GM12878 (cell line): Measurements from ENCODE around the gene KIF6. TPM values are rescaled to one million over a fixed set of nuclear protein-coding genes. Genes with fewer than 3 reads are reported as not detected.

Experiments
- ATAC-seq: fragments of 200-7000 bp; cut with Tn5 transposase; 3 replicates; pipeline ENCODE4 v1.9.1; 2020; ENCODE audit warnings: mild to moderate bottlenecking, moderate library complexity
- BruUV-seq: library from RNA; stranded (reverse); fragments of 400-500 nt; replicated peaks from 2 replicates; lab custom pipeline; 2021; lab: Mats Ljungman, UMichigan
- CTCF ChIA-PET: fragments of 300-600 bp; sonication (Branson Sonifier 250); formaldehyde crosslinking; extraction: SDS; loops from one replicate; lab custom pipeline; 2021; ENCODE audit warnings: inconsistent platforms; lab: Yijun Ruan, JAX
- POLR2A ChIA-PET: fragments of 350-600 bp; formaldehyde crosslinking; extraction: SDS; loops from one replicate; lab custom pipeline; 2021; ENCODE audit warnings: inconsistent platforms; lab: Charles Lee
- RAD21 ChIA-PET: fragments of 300-600 bp; sonication (Branson Sonifier 250); formaldehyde crosslinking; loops from one replicate; lab custom pipeline; 2023; ENCODE audit warnings: antibody characterized with exemption; ENCODE audit not compliant: unreplicated experiment; lab: Charles Lee
- SMC1A ChIA-PET: fragments of 300-600 bp; sonication (Branson Sonifier 250); formaldehyde crosslinking; loops from one replicate; lab custom pipeline; 2023; ENCODE audit not compliant: unreplicated experiment, uncharacterized antibody; lab: Charles Lee
- DNase-seq: peaks from one replicate; pipeline ENCODE4 v3.0.0-alpha.2; 2011; ENCODE audit warnings: low read depth, low spot score
- FAIRE-seq: peaks from 3 replicates; lab custom pipeline; 2011; peaks lifted over from hg19 to GRCh38; lab: Jason Lieb, UNC
- H2AFZ ChIP-seq: 2 replicates; pipeline ENCODE4 v1.6.0; 2011; ENCODE audit warnings: low read depth, low read length, control low read depth; ENCODE audit not compliant: control insufficient read depth
- H3K27ac ChIP-seq: 2 replicates; pipeline ENCODE4 v1.5.1; 2011; ENCODE audit warnings: control low read depth; ENCODE audit not compliant: control insufficient read depth, insufficient read depth
- H3K27me3 ChIP-seq, 2 experiments: replicated peaks in 1 of 2; 2 replicates each; pipeline versions ENCODE4 v1.6.0 to v1.6.1; 2011; ENCODE audit warnings: low read length in 1 of 2; ENCODE audit not compliant: control insufficient read depth in 2 of 2, insufficient read depth in 2 of 2
- H3K36me3 ChIP-seq, 2 experiments: 2 replicates each; pipeline ENCODE4 v1.5.1; 2011; ENCODE audit warnings: low read length in 1 of 2; ENCODE audit not compliant: control insufficient read depth in 2 of 2, insufficient read depth in 2 of 2
- H3K4me1 ChIP-seq: 2 replicates; pipeline ENCODE4 v1.6.1; 2011; ENCODE audit warnings: mild to moderate bottlenecking, low read length, moderate library complexity, mixed read lengths; ENCODE audit not compliant: control insufficient read depth, insufficient read depth
- H3K4me2 ChIP-seq: 2 replicates; pipeline ENCODE4 v1.6.0; 2011; ENCODE audit warnings: control low read depth; ENCODE audit not compliant: control insufficient read depth, insufficient read depth
- H3K4me3 ChIP-seq: fragments of 200-600 bp; sonication (generic); 2 replicates; pipeline ENCODE4 v1.5.1; 2016
- H3K79me2 ChIP-seq: 2 replicates; pipeline ENCODE4 v1.6.0; 2011; ENCODE audit warnings: low read length; ENCODE audit not compliant: control insufficient read depth, insufficient read depth
- H3K9ac ChIP-seq: 2 replicates; pipeline ENCODE4 v1.8.0; 2011; ENCODE audit warnings: low read length, control low read depth, mixed read lengths; ENCODE audit not compliant: control insufficient read depth, insufficient read depth
- H3K9me3 ChIP-seq: replicated peaks from 3 replicates; pipeline ENCODE4 v1.5.1; 2011; ENCODE audit warnings: mild to moderate bottlenecking, low read length; ENCODE audit not compliant: control insufficient read depth, insufficient read depth
- H4K20me1 ChIP-seq: 2 replicates; pipeline ENCODE4 v1.6.0; 2011; ENCODE audit not compliant: control insufficient read depth, insufficient read depth
- CBX3 ChIP-seq: fragments of 200-600 bp; sonication (generic); IDR thresholded peaks from 2 replicates; pipeline ENCODE4 v1.6.1; 2016; ENCODE audit warnings: low read depth, borderline replicate concordance
- CHD1 ChIP-seq: IDR thresholded peaks from 2 replicates; pipeline ENCODE4 v1.6.1; 2012; ENCODE audit warnings: low read depth, low read length, improper control_type of control experiment
- CUX1 ChIP-seq: IDR thresholded peaks from 2 replicates; pipeline ENCODE4 v1.6.1; 2012; ENCODE audit warnings: improper control_type of control experiment, low read depth, low read length; ENCODE audit not compliant: insufficient replicate concordance
- HDGF ChIP-seq: fragments of 450-650 bp; IDR thresholded peaks from 2 replicates; pipeline ENCODE4 v1.6.1; 2016; ENCODE audit warnings: antibody characterized with exemption
- SIN3A ChIP-seq: IDR thresholded peaks from 2 replicates; pipeline ENCODE4 v1.6.1; 2012; ENCODE audit warnings: low read depth, low read length, improper control_type of control experiment
- USF2 ChIP-seq: IDR thresholded peaks from 2 replicates; pipeline ENCODE4 v1.6.1; 2011; ENCODE audit warnings: low read depth, low read length, improper control_type of control experiment, borderline replicate concordance
- ZNF384 ChIP-seq: IDR thresholded peaks from 2 replicates; pipeline ENCODE4 v1.6.1; 2012; ENCODE audit warnings: low read depth, mild to moderate bottlenecking, low read length, improper control_type of control experiment, borderline replicate concordance
- WGBS: methylation state at CpG from one replicate; pipeline ENCODE4 v1.1.6; 2016; ENCODE audit warnings: low lambda C conversion rate; ENCODE audit not compliant: insufficient replicate concordance, insufficient coverage; ENCODE audit errors: missing lambda C conversion rate; 5-methylcytosine and 5-hydroxymethylcytosine counted together
- in situ Hi-C: fragments of 300-500 bp; cut with MboI; formaldehyde crosslinking; loops from 9 replicates; pipeline ENCODE4 v1.14.3; 2018; ENCODE audit warnings: mixed read lengths
- intact Hi-C: fragments of 100-400 bp; cut with micrococcal nuclease; formaldehyde crosslinking; loops from one replicate; pipeline ENCODE4 v1.14.2; 2022; ENCODE audit not compliant: unreplicated experiment
- polyA plus RNA-seq, 11 experiments: library from polyadenylated mRNA; depleted of rRNA in 4 of 11; unstranded in 6 of 11; stranded (reverse) in 5 of 11; fragments of >200 nt; fragmentation: Nextera tagmentation in 4 of 11; fragmentation: Illumina TruSeq in 1 of 11; extraction: Ambion mirVana in 4 of 11; extraction: Trizol in 1 of 11; gene quantifications; 1 replicate in 1 of 11; 2 replicates in 10 of 11; pipeline versions ENCODE4 v1.2.1 to v1.2.3, GENCODE V29; 2011 to 2016; ENCODE audit warnings: inconsistent platforms in 2 of 11, missing spikeins in 2 of 11, low read depth in 1 of 11
- total RNA-seq, 4 experiments: library from RNA; depleted of rRNA in 3 of 4; stranded (reverse); fragments of >200 nt in 3 of 4; fragmentation: Illumina TruSeq in 1 of 4; extraction: Trizol in 1 of 4; gene quantifications; 2 replicates each; pipeline versions ENCODE4 v1.2.1 to v1.2.3, GENCODE V29; 2013 to 2021
- TF ChIP-seq, protein P1 (sequence below): fragments of 450-650 bp; IDR thresholded peaks from 2 replicates; pipeline ENCODE4 v1.6.1; 2017; ENCODE audit warnings: mild to moderate bottlenecking
- TF ChIP-seq, protein P2 (sequence below): IDR thresholded peaks from 2 replicates; pipeline ENCODE4 v1.6.1; 2011; ENCODE audit warnings: low read depth, mild to moderate bottlenecking, low read length, moderate library complexity, borderline replicate concordance; ENCODE audit errors: extremely low read depth
- TF ChIP-seq, protein P3 (sequence below), 3 experiments: IDR thresholded peaks in 2 of 3; conservative IDR thresholded peaks in 1 of 3; 2 replicates each; pipeline ENCODE4 v1.5.1; 2011; ENCODE audit warnings: low read depth in 3 of 3, low read length in 3 of 3, mild to moderate bottlenecking in 3 of 3, control low read depth in 2 of 3, moderate library complexity in 2 of 3, inconsistent platforms in 1 of 3, mixed read lengths in 1 of 3; ENCODE audit not compliant: control insufficient read depth in 2 of 3, insufficient read depth in 1 of 3; ENCODE audit errors: extremely low read depth in 1 of 3

Gene KIF6
- total and polyA plus RNA-seq, 10 of the 15 experiments (the other 5 are each of a cell fraction or from before 2014, with no cell fraction given), result 0.09 to 1.0 (median 0.28) TPM

GRCh38 chr6:39380837-39381549, 344.2 kb downstream of the KIF6 start:
- no peak for DNase-seq
- Histone ChIP-seq H4K20me1 (no peaks in the 10 kb centered on the region), H3K36me3 (no peaks in the 10 kb centered on the region), H3K79me2 (no peaks in the 10 kb centered on the region), H3K27ac (no peak overlapping the region), H2AFZ (no peak overlapping the region), H3K9me3 (no peaks in the 10 kb centered on the region), H3K4me2 (no peak overlapping the region), H3K4me1 (no peaks in the 10 kb centered on the region), H3K4me3 (no peak overlapping the region), H3K27me3 (no peaks in the 10 kb centered on the region), H3K9ac (no peak overlapping the region)
- CTCF ChIA-PET, result no interaction called here
- FAIRE-seq, result no peak
- POLR2A ChIA-PET, result no interaction called here
- 36% methylated on average over 6 of the region's 6 CpGs for WGBS
- in situ Hi-C loops, result no loop called here
- no peak for TF ChIP-seq SIN3A
- TF ChIP-seq CBX3, result no peak
- no peak for TF ChIP-seq CUX1
- TF ChIP-seq HDGF, result no peak
- no peak for TF ChIP-seq USF2
- TF ChIP-seq ZNF384, result no peak
- TF ChIP-seq, protein P1, sequence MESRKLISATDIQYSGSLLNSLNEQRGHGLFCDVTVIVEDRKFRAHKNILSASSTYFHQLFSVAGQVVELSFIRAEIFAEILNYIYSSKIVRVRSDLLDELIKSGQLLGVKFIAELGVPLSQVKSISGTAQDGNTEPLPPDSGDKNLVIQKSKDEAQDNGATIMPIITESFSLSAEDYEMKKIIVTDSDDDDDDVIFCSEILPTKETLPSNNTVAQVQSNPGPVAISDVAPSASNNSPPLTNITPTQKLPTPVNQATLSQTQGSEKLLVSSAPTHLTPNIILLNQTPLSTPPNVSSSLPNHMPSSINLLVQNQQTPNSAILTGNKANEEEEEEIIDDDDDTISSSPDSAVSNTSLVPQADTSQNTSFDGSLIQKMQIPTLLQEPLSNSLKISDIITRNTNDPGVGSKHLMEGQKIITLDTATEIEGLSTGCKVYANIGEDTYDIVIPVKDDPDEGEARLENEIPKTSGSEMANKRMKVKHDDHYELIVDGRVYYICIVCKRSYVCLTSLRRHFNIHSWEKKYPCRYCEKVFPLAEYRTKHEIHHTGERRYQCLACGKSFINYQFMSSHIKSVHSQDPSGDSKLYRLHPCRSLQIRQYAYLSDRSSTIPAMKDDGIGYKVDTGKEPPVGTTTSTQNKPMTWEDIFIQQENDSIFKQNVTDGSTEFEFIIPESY, result no peak
- no peak for TF ChIP-seq CHD1
- TF ChIP-seq, protein P2, sequence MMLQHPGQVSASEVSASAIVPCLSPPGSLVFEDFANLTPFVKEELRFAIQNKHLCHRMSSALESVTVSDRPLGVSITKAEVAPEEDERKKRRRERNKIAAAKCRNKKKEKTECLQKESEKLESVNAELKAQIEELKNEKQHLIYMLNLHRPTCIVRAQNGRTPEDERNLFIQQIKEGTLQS, result no peak
- TF ChIP-seq, protein P3, sequence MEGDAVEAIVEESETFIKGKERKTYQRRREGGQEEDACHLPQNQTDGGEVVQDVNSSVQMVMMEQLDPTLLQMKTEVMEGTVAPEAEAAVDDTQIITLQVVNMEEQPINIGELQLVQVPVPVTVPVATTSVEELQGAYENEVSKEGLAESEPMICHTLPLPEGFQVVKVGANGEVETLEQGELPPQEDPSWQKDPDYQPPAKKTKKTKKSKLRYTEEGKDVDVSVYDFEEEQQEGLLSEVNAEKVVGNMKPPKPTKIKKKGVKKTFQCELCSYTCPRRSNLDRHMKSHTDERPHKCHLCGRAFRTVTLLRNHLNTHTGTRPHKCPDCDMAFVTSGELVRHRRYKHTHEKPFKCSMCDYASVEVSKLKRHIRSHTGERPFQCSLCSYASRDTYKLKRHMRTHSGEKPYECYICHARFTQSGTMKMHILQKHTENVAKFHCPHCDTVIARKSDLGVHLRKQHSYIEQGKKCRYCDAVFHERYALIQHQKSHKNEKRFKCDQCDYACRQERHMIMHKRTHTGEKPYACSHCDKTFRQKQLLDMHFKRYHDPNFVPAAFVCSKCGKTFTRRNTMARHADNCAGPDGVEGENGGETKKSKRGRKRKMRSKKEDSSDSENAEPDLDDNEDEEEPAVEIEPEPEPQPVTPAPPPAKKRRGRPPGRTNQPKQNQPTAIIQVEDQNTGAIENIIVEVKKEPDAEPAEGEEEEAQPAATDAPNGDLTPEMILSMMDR (IDR thresholded peaks at IDR 0.05 in 2 of 3, conservative IDR thresholded peaks at IDR 0.05 in 1 of 3; ENCODE audit: control insufficient read depth in 2 of 3, extremely low read depth in 1 of 3, insufficient read depth in 1 of 3, low read depth in 3 of 3, low read length in 3 of 3), result no peak
- no peak for ATAC-seq
- SMC1A ChIA-PET, result interaction anchor here (1.0 to 1.5 kb wide), 3 partner anchors 11 to 510 kb away, joined by 3 to 4 read pairs (median 3); no protein-coding TSS in a partner anchor
- intact Hi-C loops, result no loop called here
- BruUV-seq, result no TSS peak
- RAD21 ChIA-PET, result no interaction called here
